Esophagus muscularis mucosa (tissue), 4 donors: ENCODE measurements around the gene GOLGB1.

Source experiments
- CTCF ChIP-seq, 3 experiments: fragments of 200-600 bp in 2 of 3; fragments of 450-650 bp in 1 of 3; sonication (generic) in 2 of 3; IDR thresholded peaks; one replicate each; pipeline ENCODE4 v1.5.1; 2017 to 2019; ENCODE audit warnings: antibody characterized with exemption in 3 of 3, mild to moderate bottlenecking in 2 of 3, moderate library complexity in 1 of 3
- EP300 ChIP-seq: sonication (generic); formaldehyde crosslinking; IDR thresholded peaks from one replicate; pipeline ENCODE4 v1.6.1; 2017; ENCODE audit warnings: antibody characterized with exemption
- POLR2A ChIP-seq: fragments of 450-650 bp; IDR thresholded peaks from one replicate; pipeline ENCODE4 v1.6.1; 2017; ENCODE audit warnings: antibody characterized with exemption, moderate library complexity, mild to moderate bottlenecking, low read depth
- POLR2AphosphoS5 ChIP-seq, 2 donors: sonication (generic); formaldehyde crosslinking; IDR thresholded peaks; one replicate each; pipeline ENCODE4 v1.6.1; 2017; ENCODE audit warnings: antibody characterized with exemption in 2 of 2

GRCh38 chr3:121786485-121786884 is 36.9 kb upstream of the GOLGB1 start:
- no peak for TF ChIP-seq POLR2A
- TF ChIP-seq POLR2AphosphoS5 (IDR thresholded peaks at IDR 0.05), result no peak
- no peak for TF ChIP-seq CTCF (IDR thresholded peaks at IDR 0.05)
- no peak for TF ChIP-seq EP300
